T-helper 2 cell treated with Interferon-gamma antibody and Interleukin-4, amounts not matched to agents 100 ng/mL and 5 ng/mL, for 36 hours (primary cell): ENCODE data around the gene PYGB. TPM values are rescaled to one million over a fixed set of nuclear protein-coding genes. Genes with fewer than 3 reads are reported as not detected.

Experiments
- intact Hi-C: fragments of 100-400 bp; cut with micrococcal nuclease; formaldehyde crosslinking; loops from one replicate; pipeline ENCODE4 v1.15.1; 2023
- total RNA-seq: library from RNA; stranded (reverse); gene quantifications from 2 replicates; pipeline ENCODE4 v1.2.3, GENCODE V29; 2022

Gene PYGB
- total RNA-seq, 1 donor from 2014 or later, result 32.3 TPM

- intact Hi-C loops, result loop anchor here (1.0 to 5.0 kb wide), 3 partner anchors 80 to 318 kb away; partner anchors contain the start of genes ABHD12 and APMAP
Observed at GRCh38 chr20:25310268-25310920, 62.5 kb downstream of the PYGB start.

GRCh38 chr20:25310921-25311728 lies 63.2 kb downstream of the PYGB start:
- intact Hi-C loops, result loop anchor here (1.0 to 5.0 kb wide), 3 partner anchors 79 to 319 kb away; partner anchors contain the start of genes ABHD12 and APMAP

- intact Hi-C loops, result loop anchor here (5.0 kb wide), 1 partner anchor 320 kb away; the partner anchor contains the start of gene APMAP
Observed at GRCh38 chr20:25312716-25313115, 64.8 kb downstream of the PYGB start.

- intact Hi-C loops, result loop anchor here (5.0 kb wide), 1 partner anchor 321 kb away; the partner anchor contains the start of gene APMAP
Observed at GRCh38 chr20:25313593-25313992, 65.7 kb downstream of the PYGB start.

- intact Hi-C loops, result loop anchor here (5.0 kb wide), 1 partner anchor 322 kb away; the partner anchor contains the start of gene APMAP
Observed at GRCh38 chr20:25314497-25315417, 66.9 kb downstream of the PYGB start.

GRCh38 chr20:25315418-25316210 lies 67.7 kb downstream of the PYGB start:
- intact Hi-C loops, result no loop called here

- intact Hi-C loops, result no loop called here
Observed at GRCh38 chr20:25316506-25317190, 68.8 kb downstream of the PYGB start.

- intact Hi-C loops, result no loop called here
Observed at GRCh38 chr20:25317351-25318075, 69.6 kb downstream of the PYGB start.

GRCh38 chr20:25318471-25319240 lies 70.8 kb downstream of the PYGB start:
- intact Hi-C loops, result no loop called here

- intact Hi-C loops, result no loop called here
Observed at GRCh38 chr20:25319241-25320034, 71.6 kb downstream of the PYGB start.

- intact Hi-C loops, result no loop called here
Observed at GRCh38 chr20:25320035-25320800, 72.3 kb downstream of the PYGB start.

- intact Hi-C loops, result no loop called here
Observed at GRCh38 chr20:25321262-25321831, 73.5 kb downstream of the PYGB start.

- intact Hi-C loops, result no loop called here
Observed at GRCh38 chr20:25321991-25322390, 74.1 kb downstream of the PYGB start.

GRCh38 chr20:25323496-25324246 lies 75.8 kb downstream of the PYGB start:
- intact Hi-C loops, result no loop called here

- intact Hi-C loops, result no loop called here
Observed at GRCh38 chr20:25324412-25324811, 76.5 kb downstream of the PYGB start.

- intact Hi-C loops, result no loop called here
Observed at GRCh38 chr20:25325073-25325472, 77.2 kb downstream of the PYGB start.
